ENCODE data around the gene PRR22. TPM values are rescaled to one million over a fixed set of nuclear protein-coding genes. Genes with fewer than 3 reads are reported as not detected.

PRR22 gene
- total and polyA plus RNA-seq, 9 of the 15 experiments (the other 6 are each of a cell fraction or from before 2014, with no cell fraction given) = 0.03 to 12.0 (median 2.0) TPM; not detected in 1

DNA sequence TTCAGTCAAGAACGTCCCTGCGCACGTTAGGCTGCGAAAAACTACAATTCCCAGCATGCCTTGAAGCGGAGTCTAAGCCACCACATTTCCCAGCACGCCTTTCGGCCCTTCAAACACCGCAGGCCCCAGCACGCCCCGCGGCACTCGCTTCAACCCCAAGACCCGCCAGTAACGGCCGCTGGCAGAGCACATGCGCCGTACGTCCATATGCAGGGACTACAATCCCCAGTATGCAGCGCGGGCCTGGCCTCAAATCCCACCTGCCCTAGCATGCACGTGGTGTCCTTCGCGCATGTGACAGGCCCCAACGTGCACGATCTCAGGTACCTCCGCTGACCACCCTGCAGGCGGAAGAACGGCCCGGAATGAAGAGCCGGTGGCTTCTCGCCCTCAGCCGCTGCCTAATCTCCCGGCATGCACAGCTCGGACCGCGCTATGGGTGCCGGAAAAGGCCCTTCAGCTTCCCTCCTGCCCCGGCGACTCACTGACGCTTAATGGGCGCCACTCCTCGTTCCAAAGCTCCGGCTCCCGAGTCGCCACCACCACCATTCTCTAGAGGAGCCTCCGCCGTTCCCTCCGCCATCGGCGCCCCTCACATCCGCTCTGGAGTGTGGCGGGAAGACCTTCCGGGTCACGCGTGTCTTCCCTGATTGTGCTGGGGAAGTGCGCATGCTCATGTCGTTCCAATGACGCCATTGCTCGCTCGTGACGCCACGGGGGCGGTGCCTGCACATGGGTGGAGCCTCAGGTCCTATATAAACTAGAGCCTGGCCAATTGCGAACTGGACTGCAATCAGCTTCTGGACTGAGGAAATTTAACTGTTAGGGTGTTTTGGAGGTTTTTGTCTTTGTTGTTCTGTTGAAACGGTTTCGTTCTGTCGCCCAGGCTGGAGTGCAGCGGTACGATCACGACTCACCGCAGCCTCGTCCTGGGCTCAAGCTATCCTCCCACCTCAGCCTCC, 6.3 kb upstream of the PRR22 start, which contains the start of gene DUS3L (continued):
- no peak for TF ChIP-seq ZNF398 (CRISPR knock-in tag; IDR thresholded peaks at IDR 0.05)
- TF ChIP-seq ARHGAP35 (IDR thresholded peaks at IDR 0.05; ENCODE audit: partially characterized antibody) = no peak
- TF ChIP-seq ZNF717 (CRISPR knock-in tag; IDR thresholded peaks at IDR 0.05) = no peak
- TF ChIP-seq TAF9B (IDR thresholded peaks at IDR 0.05; ENCODE audit: partially characterized antibody) = peak; percentile 87
- TF ChIP-seq KDM4B (IDR thresholded peaks at IDR 0.05; ENCODE audit: borderline replicate concordance in 2 of 2, low read depth in 1 of 2) = peak in 1 of 2 experiments; percentile 62; a peak in 2 of 4 replicates
- no peak for TF ChIP-seq HDAC3 (IDR thresholded peaks at IDR 0.05; ENCODE audit: borderline replicate concordance, partially characterized antibody)
- 0 out of 2 replicates have a peak, but pooled peaks have one; percentile 35 for TF ChIP-seq NFXL1 (CRISPR knock-in tag; IDR thresholded peaks at IDR 0.05)
- 0 out of 2 replicates have a peak, but pooled peaks have one; percentile 27 for TF ChIP-seq NR2F6 (CRISPR knock-in tag; IDR thresholded peaks at IDR 0.05)
- TF ChIP-seq, protein P1, sequence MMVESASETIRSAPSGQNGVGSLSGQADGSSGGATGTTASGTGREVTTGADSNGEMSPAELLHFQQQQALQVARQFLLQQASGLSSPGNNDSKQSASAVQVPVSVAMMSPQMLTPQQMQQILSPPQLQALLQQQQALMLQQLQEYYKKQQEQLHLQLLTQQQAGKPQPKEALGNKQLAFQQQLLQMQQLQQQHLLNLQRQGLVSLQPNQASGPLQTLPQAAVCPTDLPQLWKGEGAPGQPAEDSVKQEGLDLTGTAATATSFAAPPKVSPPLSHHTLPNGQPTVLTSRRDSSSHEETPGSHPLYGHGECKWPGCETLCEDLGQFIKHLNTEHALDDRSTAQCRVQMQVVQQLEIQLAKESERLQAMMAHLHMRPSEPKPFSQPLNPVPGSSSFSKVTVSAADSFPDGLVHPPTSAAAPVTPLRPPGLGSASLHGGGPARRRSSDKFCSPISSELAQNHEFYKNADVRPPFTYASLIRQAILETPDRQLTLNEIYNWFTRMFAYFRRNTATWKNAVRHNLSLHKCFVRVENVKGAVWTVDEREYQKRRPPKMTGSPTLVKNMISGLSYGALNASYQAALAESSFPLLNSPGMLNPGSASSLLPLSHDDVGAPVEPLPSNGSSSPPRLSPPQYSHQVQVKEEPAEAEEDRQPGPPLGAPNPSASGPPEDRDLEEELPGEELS (CRISPR knock-in tag; IDR thresholded peaks at IDR 0.05; ENCODE audit: borderline replicate concordance) = peak; percentile 52; the same call in 1 of the 2 replicates
- no peak for TF ChIP-seq JUNB (CRISPR knock-in tag; conservative IDR thresholded peaks at IDR 0.05)
- peak; percentile 91 for TF ChIP-seq LCOR (CRISPR knock-in tag; IDR thresholded peaks at IDR 0.05)
- TF ChIP-seq POLR2H (tag; IDR thresholded peaks at IDR 0.05; ENCODE audit: low read depth) = peak; percentile 98
- no peak; the same call in 1 of the 2 replicates for TF ChIP-seq ZBTB1 (CRISPR knock-in tag; IDR thresholded peaks at IDR 0.05; ENCODE audit: borderline replicate concordance, low read depth)
- TF ChIP-seq MITF (IDR thresholded peaks at IDR 0.05) = peak; percentile 75
- no peak for TF ChIP-seq EWSR1 (IDR thresholded peaks at IDR 0.05; ENCODE audit: borderline replicate concordance, low read depth, partially characterized antibody)
- TF ChIP-seq, protein P2, sequence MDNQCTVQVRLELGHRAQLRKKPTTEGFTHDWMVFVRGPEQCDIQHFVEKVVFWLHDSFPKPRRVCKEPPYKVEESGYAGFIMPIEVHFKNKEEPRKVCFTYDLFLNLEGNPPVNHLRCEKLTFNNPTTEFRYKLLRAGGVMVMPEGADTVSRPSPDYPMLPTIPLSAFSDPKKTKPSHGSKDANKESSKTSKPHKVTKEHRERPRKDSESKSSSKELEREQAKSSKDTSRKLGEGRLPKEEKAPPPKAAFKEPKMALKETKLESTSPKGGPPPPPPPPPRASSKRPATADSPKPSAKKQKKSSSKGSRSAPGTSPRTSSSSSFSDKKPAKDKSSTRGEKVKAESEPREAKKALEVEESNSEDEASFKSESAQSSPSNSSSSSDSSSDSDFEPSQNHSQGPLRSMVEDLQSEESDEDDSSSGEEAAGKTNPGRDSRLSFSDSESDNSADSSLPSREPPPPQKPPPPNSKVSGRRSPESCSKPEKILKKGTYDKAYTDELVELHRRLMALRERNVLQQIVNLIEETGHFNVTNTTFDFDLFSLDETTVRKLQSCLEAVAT (IDR thresholded peaks at IDR 0.05) = peak in 1 of 2 experiments; percentile 44; a peak in 2 of 4 replicates
- TF ChIP-seq KLF16 (IDR thresholded peaks at IDR 0.05) = no peak
- peak; percentile 87 for TF ChIP-seq PHF20 (IDR thresholded peaks at IDR 0.05; ENCODE audit: partially characterized antibody)

Measured in K562 (cell line).